GM18508 (cell line): ENCODE data around the gene GPC6.

Experiments used
- ATAC-seq: cut with Tn5 transposase; IDR thresholded peaks from one replicate; pipeline ENCODE4 v1.9.1; 2021; ENCODE audit warnings: moderate number of reproducible peaks; ENCODE audit not compliant: insufficient read depth, unreplicated experiment

The GPC6 gene

DNA sequence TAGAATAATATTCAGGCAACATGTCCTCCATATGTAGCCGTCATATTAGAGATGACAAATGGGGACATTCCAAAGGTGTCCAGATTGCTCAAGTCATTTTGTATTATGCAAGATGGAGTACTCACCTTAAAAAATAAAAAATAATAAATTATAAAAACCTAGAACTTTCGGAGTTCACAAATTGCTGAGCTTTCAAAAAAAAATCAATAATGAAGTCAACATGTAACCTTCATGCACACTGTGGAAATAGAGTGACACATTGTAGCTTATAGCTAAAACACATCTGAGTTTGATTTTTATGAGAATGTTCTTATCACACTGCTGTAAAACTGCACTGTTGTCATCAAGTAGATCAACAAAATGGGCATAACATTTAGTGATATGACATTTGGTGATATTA is 411.2 kb downstream of the GPC6 start:
- no peak for ATAC-seq

DNA sequence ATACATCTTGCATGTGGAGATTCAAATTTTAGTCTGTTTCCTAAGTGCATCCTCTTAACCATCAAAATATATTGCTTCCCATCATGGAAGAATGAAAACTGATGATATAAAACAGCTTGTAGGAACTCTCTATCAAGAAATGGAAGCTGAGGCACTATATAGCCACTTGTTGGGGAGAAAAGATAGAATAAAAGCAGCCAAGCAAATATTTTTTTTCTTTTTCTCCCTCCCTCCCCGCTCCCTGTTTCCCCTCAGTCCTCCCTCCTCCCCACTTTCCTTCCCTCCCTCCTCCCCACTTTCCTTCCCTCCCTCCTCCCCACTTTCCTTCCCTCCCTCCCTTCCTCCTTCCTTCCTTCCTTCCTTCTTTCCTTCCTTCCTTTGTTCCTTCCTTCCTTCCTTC is 413.8 kb downstream of the GPC6 start:
- ATAC-seq: no peak

DNA sequence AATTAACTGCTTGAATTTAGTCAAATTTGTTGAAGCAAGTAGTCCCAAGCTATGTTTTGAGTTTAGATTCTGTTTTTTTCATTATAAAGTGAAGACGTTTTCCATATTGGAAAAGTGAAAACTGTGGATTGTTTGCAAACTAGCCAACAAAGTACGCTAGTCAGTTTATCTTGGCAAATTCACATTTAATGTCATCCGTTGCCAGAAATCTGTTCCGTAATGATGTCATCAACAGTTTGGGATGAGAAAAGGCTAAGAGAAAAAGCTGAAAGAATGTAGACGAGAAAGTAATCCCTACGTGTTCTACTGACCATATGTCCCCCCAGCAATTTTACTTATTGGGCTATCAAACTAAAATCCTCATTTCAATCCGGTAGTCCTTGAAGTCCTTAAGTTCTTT is 419.6 kb downstream of the GPC6 start:
- no peak for ATAC-seq

DNA sequence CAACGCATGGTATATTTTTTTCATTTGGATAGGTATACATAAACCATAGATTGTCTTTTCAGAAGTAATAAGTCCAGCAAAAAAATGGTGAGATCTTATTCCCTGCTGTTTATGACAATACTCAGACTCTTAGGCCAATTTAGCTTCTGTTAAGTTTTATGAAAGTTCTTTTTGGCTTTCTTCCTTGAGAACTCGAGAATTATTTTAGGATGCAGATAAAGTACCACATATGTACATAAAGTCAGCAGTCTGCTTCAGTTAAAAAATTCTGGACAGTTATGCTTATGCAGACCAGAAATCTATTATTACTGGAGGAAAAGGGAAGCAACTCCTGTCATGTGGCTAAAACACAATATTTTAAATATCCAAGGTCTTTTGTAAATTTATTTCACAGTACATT is 422.9 kb downstream of the GPC6 start:
- ATAC-seq: no peak

DNA sequence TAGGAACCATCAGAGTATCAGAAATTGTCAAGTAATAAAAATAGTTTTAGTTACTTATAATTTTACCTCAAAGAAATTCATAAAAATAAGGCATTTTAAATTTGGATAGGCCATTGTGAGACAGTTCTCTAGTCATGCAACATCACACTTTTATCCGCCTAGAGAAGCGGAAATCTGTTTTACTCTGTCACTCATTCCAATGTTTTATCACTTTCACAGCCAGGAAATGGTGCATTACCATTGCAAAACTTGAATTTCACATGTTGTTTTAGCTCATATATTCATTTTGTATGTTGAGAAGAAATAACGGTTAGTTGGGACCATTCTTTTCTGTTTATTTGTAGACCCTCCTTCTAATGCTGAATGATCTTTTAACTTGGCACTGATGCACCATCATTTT is 427.2 kb downstream of the GPC6 start:
- no peak for ATAC-seq

DNA sequence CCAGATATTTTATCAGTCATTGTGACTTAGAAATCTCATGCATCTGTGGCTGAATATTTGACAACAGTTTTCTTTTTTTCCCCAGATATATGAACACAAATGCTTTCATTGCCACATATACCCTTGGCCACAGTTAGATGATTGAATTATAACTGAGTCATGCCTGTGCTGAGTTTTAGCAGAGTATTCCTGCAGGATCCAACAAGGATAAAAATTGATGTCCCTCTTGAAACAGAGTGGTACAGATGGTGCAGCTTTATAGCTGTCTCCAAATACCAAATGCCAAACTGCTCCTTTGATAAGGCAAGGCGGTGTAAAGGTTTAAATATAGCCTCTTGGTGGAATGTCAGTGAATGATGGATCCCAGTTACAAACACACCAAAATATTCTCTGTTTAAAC is 428.5 kb downstream of the GPC6 start:
- no peak for ATAC-seq

DNA sequence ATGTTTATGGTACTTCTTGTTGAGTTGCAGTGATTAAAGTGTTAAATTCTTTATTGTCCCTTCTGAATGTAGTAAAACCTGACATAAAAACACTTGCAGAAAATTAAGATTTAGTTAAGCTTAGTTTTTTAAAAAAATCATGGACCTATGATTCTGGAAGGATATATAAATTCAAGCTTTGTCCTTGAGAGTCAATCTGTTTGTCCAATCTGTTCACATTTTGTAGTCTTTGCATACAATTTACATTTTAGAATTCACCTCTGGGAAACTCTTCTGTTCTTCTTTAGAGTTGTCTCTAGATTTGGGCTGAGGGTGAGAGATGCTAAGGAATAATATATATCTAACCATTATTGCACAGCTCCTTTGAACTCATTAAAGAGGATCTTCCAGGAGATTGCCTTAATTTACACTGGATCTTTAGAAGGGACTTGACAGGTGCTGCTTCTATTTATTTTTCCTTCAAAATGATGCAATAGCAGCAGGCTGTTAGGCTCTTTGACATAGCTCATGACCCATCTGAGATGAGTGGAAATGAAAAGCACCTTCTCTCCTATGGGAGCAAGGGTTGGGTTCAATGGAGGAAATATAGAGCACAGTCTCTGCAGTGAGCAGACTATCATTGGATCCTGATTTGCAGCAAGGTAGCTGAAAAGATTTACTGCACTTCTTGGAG is 433.9 kb downstream of the GPC6 start:
- no peak for ATAC-seq

DNA sequence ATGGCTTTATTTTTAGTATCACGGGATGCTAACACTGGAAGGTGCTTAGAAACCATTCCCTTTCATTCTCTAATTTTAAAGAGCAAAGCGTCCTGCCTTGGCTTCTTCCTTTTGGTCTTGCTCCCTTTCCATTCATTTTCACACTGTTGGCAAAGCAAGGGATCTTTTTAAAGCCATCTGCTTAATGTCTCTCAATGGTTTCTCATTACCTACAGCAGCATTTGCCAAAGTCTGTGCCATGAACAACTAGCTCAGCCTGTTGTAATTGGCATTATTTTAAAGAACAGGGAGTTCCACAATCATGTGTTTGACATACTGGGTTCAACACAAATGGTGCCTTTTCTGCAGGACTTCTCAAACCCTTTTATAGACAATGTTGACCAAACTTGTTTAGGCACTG is 444.3 kb downstream of the GPC6 start:
- no peak for ATAC-seq

DNA sequence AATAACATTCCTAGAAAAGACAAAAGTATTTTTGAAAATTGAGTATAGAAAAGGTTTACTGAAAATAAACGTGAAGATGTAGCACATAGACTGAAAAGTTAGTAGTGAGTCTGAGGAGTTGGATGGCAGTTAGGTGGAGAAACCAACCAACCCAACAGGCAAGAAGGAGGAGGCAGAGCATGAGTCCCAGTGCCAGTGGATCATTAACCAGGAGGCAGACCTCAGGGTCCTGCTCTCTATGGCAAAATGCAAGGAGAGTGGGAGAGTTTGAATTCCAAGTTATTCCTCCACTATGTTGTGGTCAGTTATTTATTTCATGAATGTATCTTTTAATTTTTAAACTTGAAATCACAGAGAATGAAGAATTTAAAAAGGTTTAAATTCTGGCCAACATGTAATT is 446.4 kb downstream of the GPC6 start:
- ATAC-seq: no peak

DNA sequence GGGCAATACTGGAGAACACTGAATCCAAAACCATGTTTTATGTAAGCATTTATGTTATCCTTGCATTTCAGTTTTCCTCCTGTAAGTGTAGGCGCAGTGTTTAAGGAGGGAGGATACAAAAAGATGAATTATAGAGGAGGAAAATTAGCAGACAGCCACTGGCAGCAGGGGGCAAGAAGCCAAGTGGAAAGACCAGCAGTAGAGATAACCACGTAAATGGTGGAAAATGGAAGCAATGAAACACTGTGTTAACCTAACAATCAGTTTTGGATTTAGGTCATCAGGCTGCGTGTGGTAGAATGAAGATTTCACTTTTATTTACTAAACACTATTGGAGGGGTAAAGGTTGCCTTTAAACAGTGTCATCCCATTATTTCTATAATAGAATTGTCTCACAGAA is 447.3 kb downstream of the GPC6 start:
- no peak for ATAC-seq

DNA sequence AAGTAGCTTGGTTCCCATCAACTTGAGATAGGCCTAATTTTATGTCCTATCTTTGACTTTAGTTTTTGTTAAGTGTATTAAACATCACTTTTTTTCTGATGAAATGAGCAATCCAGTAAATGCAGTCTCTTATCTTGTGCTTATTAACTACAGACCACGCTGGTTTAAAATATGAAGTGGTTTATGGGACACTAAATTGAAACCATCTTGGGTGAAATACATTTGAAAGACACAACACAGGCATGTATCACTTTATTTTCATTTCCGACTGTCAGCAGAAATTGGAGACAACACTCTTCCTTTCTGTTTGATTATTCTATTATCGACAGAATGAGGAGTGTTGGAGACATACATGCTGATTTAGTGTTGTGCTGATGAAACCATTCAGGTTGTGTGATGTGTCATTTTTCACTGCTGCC is 447.7 kb downstream of the GPC6 start:
- no peak for ATAC-seq

DNA sequence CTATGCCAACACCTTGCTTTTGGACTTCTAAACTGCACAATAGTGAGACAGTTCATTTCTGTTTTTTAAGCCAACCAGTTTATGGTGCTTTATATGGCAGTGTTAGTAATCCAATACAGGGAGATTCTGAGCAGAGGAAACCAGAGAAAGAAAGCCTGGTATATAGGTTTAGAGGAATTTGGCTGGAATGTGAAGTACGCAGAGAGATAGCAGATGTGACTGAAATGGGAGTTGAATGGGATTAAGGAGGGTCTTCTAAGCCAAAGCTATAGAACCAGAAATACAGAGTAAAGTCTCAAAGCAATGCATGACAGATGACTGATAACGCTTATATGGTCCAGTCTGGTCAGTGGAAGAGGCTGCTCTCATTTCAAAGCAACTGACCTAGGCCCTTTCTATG is 453.7 kb downstream of the GPC6 start:
- ATAC-seq: no peak

DNA sequence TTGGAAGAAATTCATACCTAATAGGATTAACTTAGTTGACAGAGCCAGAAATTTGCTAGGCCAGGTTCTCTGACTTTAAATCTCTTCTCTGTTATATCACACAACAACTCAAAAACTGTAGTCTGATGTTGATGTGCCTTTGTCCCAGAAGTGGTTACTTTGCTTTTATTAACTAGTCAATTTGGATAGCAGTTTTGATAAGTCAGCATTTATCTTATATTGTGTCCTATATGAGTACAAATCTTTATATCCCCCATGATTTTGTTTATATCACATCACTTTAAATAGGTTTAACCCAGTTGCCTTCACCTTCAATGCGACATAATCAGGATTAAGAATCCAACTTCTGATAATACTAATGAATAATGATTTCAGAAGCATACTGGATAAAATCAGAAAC is 459.3 kb downstream of the GPC6 start:
- no peak for ATAC-seq

DNA sequence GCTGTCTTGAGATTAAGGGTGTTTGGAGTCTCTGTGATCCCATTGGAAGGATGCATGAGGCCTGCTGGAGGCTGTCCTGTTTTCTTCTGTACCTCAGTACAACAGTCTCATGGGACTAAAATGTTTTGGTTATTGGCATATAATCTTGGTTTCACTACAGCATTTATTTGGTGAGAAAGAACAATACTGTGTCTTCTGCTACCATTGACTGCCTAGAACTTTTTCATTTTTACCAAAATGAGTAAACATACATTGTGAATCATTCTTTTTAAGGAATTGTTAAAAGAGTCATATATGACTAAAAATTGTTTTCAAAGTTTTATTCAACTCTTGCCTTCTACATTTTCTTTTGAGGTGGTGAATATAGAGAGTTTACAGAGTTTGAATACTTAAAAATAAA is 459.8 kb downstream of the GPC6 start:
- ATAC-seq: no peak

DNA sequence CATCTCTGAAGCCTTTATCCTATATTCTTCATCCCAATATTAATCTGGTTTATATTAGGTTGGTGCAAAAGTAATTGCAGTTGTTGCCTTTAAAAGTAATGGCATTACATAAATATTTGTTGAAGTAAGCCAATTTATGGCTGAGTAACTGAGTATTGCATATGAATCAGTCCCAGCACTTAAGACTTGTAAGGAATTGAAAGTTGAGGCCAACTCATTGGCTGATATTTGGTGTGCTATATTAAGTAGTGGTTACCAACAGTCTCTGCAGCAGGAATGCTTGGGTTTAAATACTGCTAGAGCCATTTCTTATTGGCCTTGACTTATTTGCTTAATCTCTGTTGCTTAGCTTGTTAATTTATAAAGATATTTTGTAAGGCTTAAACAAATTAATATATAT is 460.7 kb downstream of the GPC6 start:
- no peak for ATAC-seq

DNA sequence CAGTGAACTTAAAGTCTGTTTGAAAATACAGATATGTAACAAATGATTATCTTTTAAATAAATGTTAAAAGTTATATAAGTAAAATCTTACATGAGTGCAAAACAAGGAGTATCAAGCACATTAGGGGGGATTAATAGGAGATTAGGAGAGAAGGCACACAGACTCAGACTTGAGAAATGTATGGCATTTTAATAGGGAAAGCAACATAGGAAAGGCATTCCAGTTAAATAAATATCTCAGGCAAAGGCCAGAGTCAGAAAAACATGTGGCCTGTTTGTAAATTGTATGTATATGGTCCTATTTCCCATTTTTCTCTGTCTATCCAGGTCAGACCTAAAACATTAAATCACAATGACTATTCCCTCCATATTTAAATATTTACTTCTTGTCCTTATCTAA is 462.7 kb downstream of the GPC6 start:
- ATAC-seq: no peak

DNA sequence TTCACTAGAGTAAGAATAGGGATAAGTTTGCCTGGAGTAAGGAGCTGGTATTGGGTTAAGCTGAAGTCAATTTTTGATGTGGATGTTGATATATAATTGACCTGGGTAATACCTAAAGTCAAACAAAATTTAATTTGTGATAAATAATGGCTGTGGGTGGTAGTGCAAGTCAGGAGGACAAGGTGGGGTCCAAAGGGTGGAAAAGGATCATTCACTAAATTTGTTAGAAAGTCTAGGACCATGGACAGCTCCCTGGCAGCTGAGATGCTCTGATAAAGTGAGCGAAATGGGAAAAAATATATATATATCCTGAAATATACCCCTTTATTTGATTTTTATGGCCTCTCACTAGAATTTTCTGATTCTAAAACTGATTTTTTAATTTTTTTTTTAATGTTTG is 463.5 kb downstream of the GPC6 start:
- no peak for ATAC-seq

DNA sequence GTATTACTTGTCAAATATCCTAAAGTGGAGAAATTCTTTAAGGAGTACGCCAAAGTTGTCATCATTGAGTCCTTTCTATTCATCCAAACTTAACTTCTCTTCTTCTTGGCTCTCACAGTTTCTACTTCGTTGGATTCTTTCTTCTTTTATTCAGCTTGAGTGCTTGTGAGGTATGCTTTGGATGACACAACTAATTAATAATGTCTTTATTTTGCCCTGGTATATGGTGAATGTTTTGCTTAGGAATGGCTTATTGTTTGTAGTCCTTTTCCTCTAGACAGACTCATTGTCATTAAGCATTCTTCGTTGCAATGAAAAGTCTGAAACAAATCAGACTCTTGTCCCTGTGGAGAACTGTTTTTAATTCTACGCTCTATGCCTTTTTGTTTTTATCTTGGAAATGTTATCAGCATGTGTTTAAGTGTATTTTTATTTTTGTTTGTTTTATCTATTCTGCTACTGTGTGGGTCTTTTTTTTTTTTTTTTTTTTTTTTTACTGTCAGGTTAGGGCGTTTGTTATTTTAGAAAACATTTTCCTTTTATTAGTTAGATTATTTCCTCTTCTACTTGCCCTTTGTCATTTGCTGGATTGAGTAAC is 471.5 kb downstream of the GPC6 start:
- no peak for ATAC-seq

DNA sequence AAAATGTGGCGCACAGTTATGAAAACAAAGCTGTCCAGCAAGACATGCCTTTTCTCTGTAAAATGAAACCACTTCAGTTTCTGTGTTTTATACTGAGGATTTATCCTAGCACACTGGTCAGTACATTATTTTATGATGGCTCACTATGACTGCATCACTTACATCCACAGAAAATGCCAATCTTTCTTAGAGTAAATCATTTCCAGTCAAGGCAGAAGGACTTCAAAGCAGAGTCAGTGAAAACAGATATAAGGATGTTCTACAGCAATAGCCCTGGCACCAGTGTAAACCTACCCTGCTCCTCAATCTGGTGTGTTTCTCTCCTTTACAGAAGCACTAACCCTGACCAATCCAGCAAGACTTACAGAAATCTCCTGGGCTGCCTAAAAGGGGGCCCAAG is 473.5 kb downstream of the GPC6 start:
- no peak for ATAC-seq

DNA sequence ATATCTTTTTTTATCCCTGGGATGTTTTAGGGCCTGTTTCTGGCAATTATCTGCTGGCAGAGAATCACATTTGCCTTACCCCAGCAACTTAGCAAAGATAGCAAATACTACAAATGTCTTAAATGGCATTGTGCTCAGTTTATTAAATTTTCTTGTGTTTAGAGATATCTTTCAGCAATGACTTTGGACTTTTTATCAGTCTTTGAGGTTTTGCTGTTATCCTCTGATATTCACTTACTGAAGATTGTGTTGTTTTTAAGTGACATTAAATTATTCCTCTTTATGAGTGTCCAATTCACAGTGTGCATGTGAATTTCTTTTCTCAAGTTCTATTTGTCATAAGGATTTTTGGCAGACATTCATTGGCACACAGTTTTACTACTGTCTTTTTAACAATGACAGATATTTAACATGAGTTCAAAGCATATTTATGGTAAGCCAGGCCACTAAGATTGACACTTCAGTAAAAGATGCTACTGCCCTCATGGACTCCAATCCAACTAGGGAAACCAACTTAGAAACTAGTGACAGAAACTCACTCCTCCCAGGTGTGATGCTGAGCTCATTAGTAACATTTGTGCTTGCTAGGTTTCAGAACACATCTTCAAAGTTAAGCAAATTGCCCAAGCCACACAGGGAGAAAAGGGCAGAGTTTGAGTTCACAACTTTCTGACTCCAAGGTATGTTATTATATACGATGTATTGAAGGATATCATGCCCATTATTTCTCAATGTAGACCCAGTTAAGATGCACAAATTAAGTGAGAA is 481.9 kb downstream of the GPC6 start:
- no peak for ATAC-seq

DNA sequence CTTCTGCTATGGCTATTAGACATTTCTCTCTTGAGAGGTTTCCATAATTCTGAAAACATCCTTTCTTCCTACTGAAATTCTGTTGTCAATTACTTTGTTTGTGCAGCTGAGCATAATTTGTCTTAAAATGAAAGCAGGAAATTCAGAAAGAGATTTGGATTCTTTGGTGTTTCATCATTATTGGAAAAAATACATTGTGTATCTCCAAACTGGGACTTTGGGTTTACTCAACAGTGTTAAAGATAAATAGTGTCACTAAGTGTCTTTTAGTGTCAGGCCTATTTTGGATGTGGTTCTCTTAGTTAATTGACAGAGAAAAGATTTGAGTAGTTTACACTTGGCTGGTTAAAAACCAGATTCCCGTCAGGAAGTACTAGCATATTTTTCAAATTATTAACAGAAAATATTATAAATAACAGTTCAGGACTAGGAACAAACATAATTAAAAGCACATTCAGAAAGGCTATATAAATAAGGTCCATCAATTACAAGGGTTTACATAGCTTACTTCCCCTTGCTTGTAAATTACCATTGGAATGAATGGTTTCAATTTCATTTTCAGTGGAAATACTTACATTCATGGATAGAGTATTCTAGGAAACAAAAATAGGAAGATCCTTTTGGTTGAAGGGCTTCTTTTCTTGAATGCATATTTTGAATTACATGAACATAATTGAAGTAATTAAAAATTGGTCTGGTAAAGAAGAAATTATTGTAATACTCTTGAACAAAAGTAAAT is 483.1 kb downstream of the GPC6 start:
- ATAC-seq: no peak
